ENCODE data around the gene NRG2.

- TF ChIP-seq POLR2A (IDR thresholded peaks at IDR 0.05): no peak
- TF ChIP-seq, protein P1, sequence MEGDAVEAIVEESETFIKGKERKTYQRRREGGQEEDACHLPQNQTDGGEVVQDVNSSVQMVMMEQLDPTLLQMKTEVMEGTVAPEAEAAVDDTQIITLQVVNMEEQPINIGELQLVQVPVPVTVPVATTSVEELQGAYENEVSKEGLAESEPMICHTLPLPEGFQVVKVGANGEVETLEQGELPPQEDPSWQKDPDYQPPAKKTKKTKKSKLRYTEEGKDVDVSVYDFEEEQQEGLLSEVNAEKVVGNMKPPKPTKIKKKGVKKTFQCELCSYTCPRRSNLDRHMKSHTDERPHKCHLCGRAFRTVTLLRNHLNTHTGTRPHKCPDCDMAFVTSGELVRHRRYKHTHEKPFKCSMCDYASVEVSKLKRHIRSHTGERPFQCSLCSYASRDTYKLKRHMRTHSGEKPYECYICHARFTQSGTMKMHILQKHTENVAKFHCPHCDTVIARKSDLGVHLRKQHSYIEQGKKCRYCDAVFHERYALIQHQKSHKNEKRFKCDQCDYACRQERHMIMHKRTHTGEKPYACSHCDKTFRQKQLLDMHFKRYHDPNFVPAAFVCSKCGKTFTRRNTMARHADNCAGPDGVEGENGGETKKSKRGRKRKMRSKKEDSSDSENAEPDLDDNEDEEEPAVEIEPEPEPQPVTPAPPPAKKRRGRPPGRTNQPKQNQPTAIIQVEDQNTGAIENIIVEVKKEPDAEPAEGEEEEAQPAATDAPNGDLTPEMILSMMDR (IDR thresholded peaks at IDR 0.05): no peak
Observed at GRCh38 chr5:140051950-140052349, 8.9 kb upstream of the NRG2 start.

Data from esophagus squamous epithelium (tissue), 4 donors.